GM12865 (cell line): ENCODE measurements around the gene PKDREJ.

Source experiments
- DNase-seq: peaks from one replicate; pipeline ENCODE4 v3.0.0; 2010; ENCODE audit warnings: low read depth
- H3K4me3 ChIP-seq: 2 replicates; pipeline ENCODE4 v1.5.1; 2011; ENCODE audit warnings: mild to moderate bottlenecking, low read depth, low read length, control low read depth
- TF ChIP-seq, protein P1 (sequence below): IDR thresholded peaks from 2 replicates; pipeline ENCODE4 v1.5.1; 2011; ENCODE audit warnings: low read length, control low read depth, low read depth, inconsistent platforms; ENCODE audit not compliant: insufficient read depth; ENCODE audit errors: missing control alignments

The PKDREJ gene

DNA sequence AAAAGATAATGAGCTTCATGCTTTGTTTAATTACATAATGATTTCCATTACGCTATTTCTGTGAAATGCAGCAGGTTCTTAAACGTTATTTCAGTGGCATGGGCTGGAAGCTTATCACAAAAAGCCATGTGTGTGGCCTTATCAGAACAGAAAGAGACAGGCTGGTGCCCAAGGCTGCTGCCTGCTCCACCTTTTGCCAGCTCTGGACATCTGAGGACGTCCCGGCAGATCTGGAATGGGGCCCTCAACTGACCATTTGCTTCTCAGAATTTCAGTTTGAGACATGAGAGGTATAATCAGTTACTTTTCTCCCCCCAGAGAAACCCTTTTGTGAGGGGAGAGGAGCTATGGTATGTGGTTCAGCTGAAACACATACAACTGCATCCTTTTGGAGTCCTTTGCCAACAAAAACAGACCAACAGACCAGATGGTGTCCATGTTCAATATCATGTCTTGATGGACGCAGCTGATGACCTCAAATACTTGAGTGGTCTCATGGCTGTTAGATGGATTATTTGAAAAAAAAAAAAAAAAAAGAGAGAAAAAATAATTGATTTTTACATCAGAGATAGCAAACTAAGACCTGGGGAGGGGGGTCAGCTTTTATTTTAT lies 21.6 kb downstream of the PKDREJ start:
- no peak for DNase-seq
- no peak overlapping the region for H3K4me3 ChIP-seq
- TF ChIP-seq, protein P1, sequence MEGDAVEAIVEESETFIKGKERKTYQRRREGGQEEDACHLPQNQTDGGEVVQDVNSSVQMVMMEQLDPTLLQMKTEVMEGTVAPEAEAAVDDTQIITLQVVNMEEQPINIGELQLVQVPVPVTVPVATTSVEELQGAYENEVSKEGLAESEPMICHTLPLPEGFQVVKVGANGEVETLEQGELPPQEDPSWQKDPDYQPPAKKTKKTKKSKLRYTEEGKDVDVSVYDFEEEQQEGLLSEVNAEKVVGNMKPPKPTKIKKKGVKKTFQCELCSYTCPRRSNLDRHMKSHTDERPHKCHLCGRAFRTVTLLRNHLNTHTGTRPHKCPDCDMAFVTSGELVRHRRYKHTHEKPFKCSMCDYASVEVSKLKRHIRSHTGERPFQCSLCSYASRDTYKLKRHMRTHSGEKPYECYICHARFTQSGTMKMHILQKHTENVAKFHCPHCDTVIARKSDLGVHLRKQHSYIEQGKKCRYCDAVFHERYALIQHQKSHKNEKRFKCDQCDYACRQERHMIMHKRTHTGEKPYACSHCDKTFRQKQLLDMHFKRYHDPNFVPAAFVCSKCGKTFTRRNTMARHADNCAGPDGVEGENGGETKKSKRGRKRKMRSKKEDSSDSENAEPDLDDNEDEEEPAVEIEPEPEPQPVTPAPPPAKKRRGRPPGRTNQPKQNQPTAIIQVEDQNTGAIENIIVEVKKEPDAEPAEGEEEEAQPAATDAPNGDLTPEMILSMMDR: no peak

DNA sequence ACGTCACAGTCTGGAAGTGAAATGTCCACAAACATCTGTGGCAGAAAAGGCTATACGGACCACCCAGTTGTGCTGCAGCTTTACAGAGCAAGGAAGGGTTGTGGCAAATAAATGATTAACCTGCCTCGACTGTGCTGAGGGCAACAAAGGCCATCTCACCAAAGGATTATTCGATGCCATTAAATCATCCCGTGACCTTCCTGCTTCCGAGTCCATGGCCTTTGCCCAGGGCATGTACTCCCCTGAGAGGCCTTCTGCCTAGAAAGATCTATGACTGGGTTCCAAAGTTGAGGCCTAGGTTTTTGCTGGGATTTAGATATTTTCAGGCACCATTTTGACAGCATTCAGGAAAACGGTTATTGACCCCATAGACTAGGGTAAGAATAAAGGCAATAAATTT lies 22.2 kb downstream of the PKDREJ start:
- TF ChIP-seq, protein P1: no peak
- H3K4me3 ChIP-seq: no peak overlapping the region
- no peak for DNase-seq

DNA sequence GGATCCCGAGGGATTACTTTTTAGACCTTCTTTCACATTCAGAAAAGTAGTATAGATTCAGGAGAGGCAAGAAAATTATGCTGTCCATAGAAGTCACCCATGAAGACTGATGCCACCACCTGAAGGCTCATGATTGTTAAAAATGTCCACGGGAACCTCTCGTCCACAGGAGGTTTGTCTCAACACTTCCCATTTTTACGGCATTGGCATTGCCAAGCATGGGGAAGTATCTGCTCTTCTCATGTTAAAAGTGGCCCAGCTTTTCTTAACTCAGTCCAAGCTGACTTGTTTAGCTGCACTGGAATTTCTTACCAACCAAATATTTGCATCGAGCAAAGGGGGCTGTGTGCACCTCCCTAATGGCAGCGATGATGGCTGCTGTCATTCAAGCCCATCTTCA lies 22.6 kb downstream of the PKDREJ start:
- TF ChIP-seq, protein P1: no peak
- no peak for DNase-seq
- H3K4me3 ChIP-seq: no peak overlapping the region

DNA sequence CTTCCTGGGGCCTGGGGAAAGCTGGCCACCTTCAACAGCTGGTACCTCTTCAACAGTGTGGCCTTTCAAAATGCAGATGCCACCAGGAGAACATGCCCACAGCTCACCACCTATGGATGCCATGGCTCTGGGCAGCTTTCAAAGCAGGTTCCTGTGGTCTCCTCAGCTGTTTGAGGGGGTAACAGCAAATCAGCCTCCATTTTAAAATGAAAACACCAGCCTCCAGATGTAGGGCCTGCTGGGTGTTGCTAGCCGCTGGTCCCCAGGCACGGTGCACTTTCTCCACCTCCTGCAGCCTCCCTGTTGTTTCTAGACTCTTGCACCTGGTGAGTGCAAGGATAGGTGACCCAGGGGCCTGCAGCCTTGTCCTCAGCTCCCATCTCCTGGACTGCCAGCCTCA lies 23.1 kb downstream of the PKDREJ start:
- no peak overlapping the region for H3K4me3 ChIP-seq
- TF ChIP-seq, protein P1: no peak
- DNase-seq: no peak

DNA sequence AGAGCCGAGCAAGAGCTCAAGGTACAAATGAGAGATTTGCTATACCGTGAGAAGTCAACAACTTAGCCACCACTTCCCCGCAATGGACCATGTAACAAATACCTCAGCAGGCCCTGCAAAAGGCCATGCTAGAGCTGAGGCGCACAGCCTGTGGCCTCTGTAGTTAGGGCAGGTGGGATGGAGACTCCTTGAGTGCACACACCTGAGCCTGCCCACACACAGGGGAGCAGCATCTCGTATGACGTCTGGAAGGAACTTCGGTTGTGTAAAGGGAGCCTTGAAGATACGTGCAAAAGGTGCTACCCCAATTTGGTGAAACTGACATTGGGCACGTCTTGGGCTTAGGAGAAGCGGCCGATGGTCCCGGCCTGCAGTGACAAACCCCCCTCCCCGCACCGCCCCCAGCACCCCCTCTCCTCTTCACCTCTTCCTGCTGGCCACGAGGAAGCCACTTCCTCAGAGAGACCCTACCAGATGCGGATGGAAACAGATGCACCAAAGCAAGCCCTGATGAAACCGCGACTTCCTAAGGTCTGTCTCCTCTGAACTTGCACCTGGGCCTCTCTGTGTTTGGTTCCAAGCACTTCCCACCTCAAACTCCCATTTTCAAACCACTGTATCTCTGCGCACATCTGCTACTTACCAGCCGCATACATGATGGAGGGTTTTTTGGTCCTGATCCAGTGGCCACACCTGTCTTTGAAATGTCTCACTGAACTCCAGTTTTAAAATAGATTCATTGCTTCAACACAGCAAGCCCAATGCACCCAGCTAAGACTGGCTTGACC lies 23.7 kb downstream of the PKDREJ start:
- peak; percentile 18 for DNase-seq
- no peak overlapping the region for H3K4me3 ChIP-seq
- TF ChIP-seq, protein P1: no peak

DNA sequence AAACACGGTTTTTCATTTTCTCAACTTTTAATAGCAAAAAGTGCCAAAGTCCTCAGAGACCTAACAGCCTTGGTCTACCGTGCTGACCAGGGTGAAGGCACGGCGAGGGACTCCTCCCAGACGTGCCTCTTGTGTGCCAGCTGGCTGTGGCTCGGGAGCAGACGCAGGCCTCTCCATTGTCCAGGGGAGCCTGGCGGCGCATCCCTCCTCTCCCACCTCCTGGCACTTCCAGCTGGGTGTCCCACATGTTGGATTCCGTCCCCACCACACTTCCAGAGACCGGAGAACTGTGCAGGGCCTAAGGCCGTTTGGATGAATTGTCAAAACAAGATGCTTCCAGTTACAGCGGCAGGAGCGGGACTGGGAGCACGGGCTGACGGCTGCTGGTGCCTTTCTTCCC lies 24.6 kb downstream of the PKDREJ start:
- H3K4me3 ChIP-seq: no peak overlapping the region
- TF ChIP-seq, protein P1: no peak
- DNase-seq: no peak
